ENCODE results near the gene C10orf105. TPM values are rescaled to one million over a fixed set of nuclear protein-coding genes. Genes with fewer than 3 reads are reported as not detected.

C10orf105 gene
- total RNA-seq, 1 experiment from 2014 or later: not detected

GRCh38 chr10:71708897-71709882 lies 10.4 kb downstream of the C10orf105 start:
- Histone ChIP-seq H3K27me3 (no peaks in the 10 kb centered on the region), H3K4me1 (peaks cover 9% of the 10 kb centered on the region), H3K9me3 (replicated peaks) (no peaks in the 10 kb centered on the region), H3K27ac (no peak overlapping the region), H3K4me3 (no peak overlapping the region), H3K36me3 (no peaks in the 10 kb centered on the region)
- no peak for DNase-seq

GRCh38 chr10:71708301-71708703 lies 11.3 kb downstream of the C10orf105 start:
- Histone ChIP-seq H3K4me1 (peaks cover 2% of the 10 kb centered on the region; the same call in 1 of the 2 replicates), H3K36me3 (no peaks in the 10 kb centered on the region), H3K4me3 (no peak overlapping the region), H3K9me3 (replicated peaks) (no peaks in the 10 kb centered on the region), H3K27me3 (no peaks in the 10 kb centered on the region), H3K27ac (no peak overlapping the region)
- peak; percentile 42 to 62 for DNase-seq

GRCh38 chr10:71707240-71707789 lies 12.3 kb downstream of the C10orf105 start:
- H3K4me3 ChIP-seq: no peak overlapping the region
- no peaks in the 10 kb centered on the region for H3K36me3 ChIP-seq
- no peaks in the 10 kb centered on the region for H3K27me3 ChIP-seq
- H3K27ac ChIP-seq: no peak overlapping the region
- no peaks in the 10 kb centered on the region for H3K9me3 ChIP-seq (replicated peaks)
- DNase-seq: no peak
- H3K4me1 ChIP-seq: no peaks in the 10 kb centered on the region

GRCh38 chr10:71706216-71707121 lies 13.1 kb downstream of the C10orf105 start:
- Histone ChIP-seq H3K36me3 (no peaks in the 10 kb centered on the region), H3K4me1 (no peaks in the 10 kb centered on the region), H3K4me3 (no peak overlapping the region), H3K9me3 (replicated peaks) (no peaks in the 10 kb centered on the region), H3K27ac (no peak overlapping the region), H3K27me3 (no peaks in the 10 kb centered on the region)
- DNase-seq: no peak

- Histone ChIP-seq H3K27me3 (no peaks in the 10 kb centered on the region), H3K36me3 (no peaks in the 10 kb centered on the region), H3K4me3 (no peak overlapping the region), H3K9me3 (replicated peaks) (no peaks in the 10 kb centered on the region), H3K27ac (no peak overlapping the region), H3K4me1 (no peaks in the 10 kb centered on the region)
- peak in 1 of 2 experiments; percentile 23 for DNase-seq
Observed at GRCh38 chr10:71705582-71705981, 14.0 kb downstream of the C10orf105 start.

GRCh38 chr10:71704816-71705215 lies 14.8 kb downstream of the C10orf105 start:
- H3K9me3 ChIP-seq (replicated peaks): no peaks in the 10 kb centered on the region
- no peaks in the 10 kb centered on the region for H3K36me3 ChIP-seq
- H3K27ac ChIP-seq: no peak overlapping the region
- no peaks in the 10 kb centered on the region for H3K4me1 ChIP-seq
- no peaks in the 10 kb centered on the region for H3K27me3 ChIP-seq
- no peak overlapping the region for H3K4me3 ChIP-seq
- DNase-seq: no peak

GRCh38 chr10:71703577-71703976 lies 16.0 kb downstream of the C10orf105 start:
- DNase-seq: no peak
- H3K36me3 ChIP-seq: no peaks in the 10 kb centered on the region
- no peaks in the 10 kb centered on the region for H3K4me1 ChIP-seq
- H3K4me3 ChIP-seq: no peak overlapping the region
- H3K9me3 ChIP-seq (replicated peaks): no peaks in the 10 kb centered on the region
- H3K27ac ChIP-seq: no peak overlapping the region
- H3K27me3 ChIP-seq: no peaks in the 10 kb centered on the region

- Histone ChIP-seq H3K9me3 (replicated peaks) (no peaks in the 10 kb centered on the region), H3K4me3 (no peak overlapping the region), H3K36me3 (no peaks in the 10 kb centered on the region), H3K4me1 (no peaks in the 10 kb centered on the region), H3K27ac (no peak overlapping the region), H3K27me3 (no peaks in the 10 kb centered on the region)
- no peak for DNase-seq
Observed at GRCh38 chr10:71701496-71702132, 18.0 kb downstream of the C10orf105 start.

GRCh38 chr10:71700731-71701368 lies 18.7 kb downstream of the C10orf105 start:
- Histone ChIP-seq H3K36me3 (no peaks in the 10 kb centered on the region), H3K4me3 (no peak overlapping the region), H3K27me3 (no peaks in the 10 kb centered on the region), H3K9me3 (replicated peaks) (no peaks in the 10 kb centered on the region), H3K4me1 (no peaks in the 10 kb centered on the region), H3K27ac (no peak overlapping the region)
- DNase-seq: no peak

- H3K27me3 ChIP-seq: no peaks in the 10 kb centered on the region
- no peaks in the 10 kb centered on the region for H3K4me1 ChIP-seq
- no peaks in the 10 kb centered on the region for H3K36me3 ChIP-seq
- H3K4me3 ChIP-seq: no peak overlapping the region
- no peaks in the 10 kb centered on the region for H3K9me3 ChIP-seq (replicated peaks)
- H3K27ac ChIP-seq: no peak overlapping the region
- no peak for DNase-seq
Observed at GRCh38 chr10:71698737-71699136, 20.8 kb downstream of the C10orf105 start.

- no peak for DNase-seq
- H3K27ac ChIP-seq: no peak overlapping the region
- no peak overlapping the region for H3K4me3 ChIP-seq
- no peaks in the 10 kb centered on the region for H3K4me1 ChIP-seq
- no peaks in the 10 kb centered on the region for H3K36me3 ChIP-seq
- H3K27me3 ChIP-seq: no peaks in the 10 kb centered on the region
- H3K9me3 ChIP-seq (replicated peaks): no peaks in the 10 kb centered on the region
Observed at GRCh38 chr10:71697938-71698709, 21.5 kb downstream of the C10orf105 start.

GRCh38 chr10:71696628-71697326 lies 22.8 kb downstream of the C10orf105 start:
- Histone ChIP-seq H3K36me3 (no peaks in the 10 kb centered on the region), H3K27me3 (no peaks in the 10 kb centered on the region), H3K9me3 (replicated peaks) (no peaks in the 10 kb centered on the region), H3K4me1 (no peaks in the 10 kb centered on the region), H3K4me3 (no peak overlapping the region), H3K27ac (no peak overlapping the region)
- peak; percentile 48 to 73 for DNase-seq

Measured in SJCRH30 (cell line).